Measurements from ENCODE around the gene COBLL1. TPM values are rescaled to one million over a fixed set of nuclear protein-coding genes. Genes with fewer than 3 reads are reported as not detected.

The COBLL1 gene
- total and polyA plus RNA-seq, 2 of the 4 experiments (the other 2 are of a cell fraction), result 0.79 to 1.1 TPM

DNA sequence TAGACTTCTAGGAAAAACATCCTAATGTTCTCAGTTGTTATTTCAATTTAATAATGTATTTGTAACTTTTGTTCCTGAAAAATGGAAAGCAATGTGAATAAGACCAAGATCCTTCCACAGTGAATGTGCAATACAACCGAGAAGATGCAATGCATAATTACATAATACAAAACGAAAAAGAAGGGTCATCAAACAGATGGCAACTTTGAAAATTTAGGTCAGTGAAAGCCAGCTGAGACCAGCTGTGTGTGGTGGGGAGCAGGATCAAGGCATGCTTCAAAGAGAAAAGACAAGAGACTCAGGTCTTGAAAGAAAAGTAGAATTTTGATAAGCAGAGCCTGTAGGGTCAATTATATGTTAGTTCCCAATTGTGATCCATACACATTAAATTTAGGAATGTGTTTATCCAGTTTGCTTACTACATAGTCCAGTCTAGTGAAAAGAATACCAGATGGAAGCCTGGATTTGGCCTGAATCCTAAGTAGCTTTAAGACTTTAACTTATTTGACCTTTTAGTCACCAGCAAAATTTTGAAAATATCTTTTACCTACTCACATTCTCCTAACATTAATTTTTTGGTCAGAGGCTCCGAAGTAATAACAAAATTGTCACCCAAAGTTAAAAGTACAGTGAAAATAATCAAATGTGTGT lies 93.7 kb downstream of the COBLL1 start:
- dilution Hi-C loops (cut with HindIII; ENCODE audit: low sequenced_read_pairs, unreplicated experiment), result no loop called here
- intact Hi-C loops (cut with micrococcal nuclease), result no loop called here
- no peak overlapping the region for H3K18ac ChIP-seq (ENCODE audit: low read depth, low read length)
- no TSS peak for BruUV-seq (replicated peaks)
- H3K4me3 ChIP-seq (ENCODE audit: insufficient read depth, low read depth, low read length), result no peak overlapping the region
- H3K9me1 ChIP-seq (ENCODE audit: insufficient read depth, low read length), result no peaks in the 10 kb centered on the region
- WGBS, 2 experiments (ENCODE audit: extremely low coverage in 2 of 2, insufficient read length in 1 of 2), result no CpG with 5 or more reads among the region's 3 CpGs
- H4K20me1 ChIP-seq (ENCODE audit: insufficient read depth, low read length), result no peaks in the 10 kb centered on the region
- no peak overlapping the region for H2BK120ac ChIP-seq (ENCODE audit: low read depth, low read length)
- no peak overlapping the region for H3K56ac ChIP-seq (ENCODE audit: extremely low read depth, insufficient read depth, low read length)
- H3K4ac ChIP-seq (ENCODE audit: low read depth, low read length), result no peak overlapping the region
- in situ Hi-C loops (cut with MboI; ENCODE audit: low sequenced_read_pairs), result loop anchor here (25.0 kb wide), 3 partner anchors 164 to 439 kb away; no protein-coding TSS in a partner anchor
- no peak overlapping the region for H4K8ac ChIP-seq (ENCODE audit: low read depth in 2 of 2, low read length in 2 of 2)
- no peak for TF ChIP-seq CHD1 (IDR thresholded peaks at IDR 0.05; ENCODE audit: low read depth, low read length)
- no peak for TF ChIP-seq MAZ (IDR thresholded peaks at IDR 0.05; ENCODE audit: borderline replicate concordance, low read depth, low read length)
- no peak for TF ChIP-seq RCOR1 (IDR thresholded peaks at IDR 0.05; ENCODE audit: insufficient replicate concordance, low read length)
- TF ChIP-seq BHLHE40 (IDR thresholded peaks at IDR 0.05; ENCODE audit: low read depth, low read length), result no peak
- CTCF ChIA-PET, result interaction anchor here (1.3 kb wide), 1 partner anchor 10 kb away, joined by 5 read pairs; no protein-coding TSS in a partner anchor
- no peak overlapping the region for H2AK5ac ChIP-seq (ENCODE audit: low read depth, low read length)
- H2AK9ac ChIP-seq (replicated peaks; ENCODE audit: low read depth, low read length, poor library complexity), result no peak overlapping the region
- no peak overlapping the region for H3K4me2 ChIP-seq (ENCODE audit: low read depth, low read length)
- no peaks in the 10 kb centered on the region for H3K9me3 ChIP-seq (ENCODE audit: control insufficient read depth, insufficient read depth, low read length)
- no peak overlapping the region for H2BK5ac ChIP-seq (ENCODE audit: low read depth, low read length, poor library complexity, severe bottlenecking)
- no peak overlapping the region for H4K5ac ChIP-seq (ENCODE audit: low read depth, low read length)
- H3K27me3 ChIP-seq (ENCODE audit: control insufficient read depth, insufficient read depth, low read length), result no peaks in the 10 kb centered on the region
- H4K91ac ChIP-seq (ENCODE audit: insufficient read depth, low read depth, low read length), result no peak overlapping the region
- no peak overlapping the region for H2AFZ ChIP-seq (replicated peaks; ENCODE audit: low read length, poor library complexity)
- no peaks in the 10 kb centered on the region for H3K36me3 ChIP-seq (ENCODE audit: control insufficient read depth, insufficient read depth, low read length)
- no peak overlapping the region for H2BK15ac ChIP-seq (ENCODE audit: low read depth, low read length)
- POLR2A ChIA-PET (ENCODE audit: unreplicated experiment), result no interaction called here
- no peak overlapping the region for H3K14ac ChIP-seq (replicated peaks; ENCODE audit: low read depth, low read length)
- H3K9ac ChIP-seq (ENCODE audit: low read depth, low read length), result no peak overlapping the region
- H3K27ac ChIP-seq (ENCODE audit: insufficient read depth, low read length), result no peak overlapping the region
- ATAC-seq (ENCODE audit: low read depth) (no peak), DNase-seq (no peak)
- no peaks in the 10 kb centered on the region for H3K79me1 ChIP-seq (ENCODE audit: low read depth in 1 of 2, low read length in 2 of 2)
- no peak overlapping the region for H3K23ac ChIP-seq (ENCODE audit: low read depth, low read length)
- H2BK20ac ChIP-seq (ENCODE audit: low read depth, low read length), result no peak overlapping the region
- H3K4me1 ChIP-seq (ENCODE audit: control insufficient read depth, insufficient read depth, low read length), result no peaks in the 10 kb centered on the region; the same call in 1 of the 2 replicates
